Brain microvascular endothelial cell (primary cell): Measurements from ENCODE around the gene CRAMP1.

Experiments used
- DNase-seq: peaks from one replicate; pipeline ENCODE4 v3.0.0-alpha.2; 2020
- H3K27ac ChIP-seq: fragments of 250-450 bp; sonication (Bioruptor Pico); 2 replicates; pipeline ENCODE4 v1.5.1; 2020; ENCODE audit warnings: mild to moderate bottlenecking, moderate library complexity
- H3K27me3 ChIP-seq: fragments of 250-450 bp; sonication (Bioruptor Pico); replicated peaks from 2 replicates; pipeline ENCODE4 v1.5.1; 2020; ENCODE audit warnings: mild to moderate bottlenecking
- H3K36me3 ChIP-seq: fragments of 250-450 bp; sonication (Bioruptor Pico); replicated peaks from 2 replicates; pipeline ENCODE4 v1.5.1; 2020; ENCODE audit warnings: mild to moderate bottlenecking
- H3K4me3 ChIP-seq: 2 replicates; pipeline ENCODE4 v1.5.1; 2011; ENCODE audit warnings: low read depth, mild to moderate bottlenecking, control low read depth, low read length, moderate library complexity
- CTCF ChIP-seq: IDR thresholded peaks from 2 replicates; pipeline ENCODE4 v1.5.1; 2011; ENCODE audit warnings: low read depth, mild to moderate bottlenecking, moderate library complexity, low read length, control low read depth, inconsistent platforms; ENCODE audit errors: missing control alignments
- in situ Hi-C: cut with HindIII; loops from 2 replicates; pipeline ENCODE4 v1.10.0; 2017; ENCODE audit warnings: low sequenced_read_pairs, low pct_ligation_motif_present

Gene CRAMP1

DNA sequence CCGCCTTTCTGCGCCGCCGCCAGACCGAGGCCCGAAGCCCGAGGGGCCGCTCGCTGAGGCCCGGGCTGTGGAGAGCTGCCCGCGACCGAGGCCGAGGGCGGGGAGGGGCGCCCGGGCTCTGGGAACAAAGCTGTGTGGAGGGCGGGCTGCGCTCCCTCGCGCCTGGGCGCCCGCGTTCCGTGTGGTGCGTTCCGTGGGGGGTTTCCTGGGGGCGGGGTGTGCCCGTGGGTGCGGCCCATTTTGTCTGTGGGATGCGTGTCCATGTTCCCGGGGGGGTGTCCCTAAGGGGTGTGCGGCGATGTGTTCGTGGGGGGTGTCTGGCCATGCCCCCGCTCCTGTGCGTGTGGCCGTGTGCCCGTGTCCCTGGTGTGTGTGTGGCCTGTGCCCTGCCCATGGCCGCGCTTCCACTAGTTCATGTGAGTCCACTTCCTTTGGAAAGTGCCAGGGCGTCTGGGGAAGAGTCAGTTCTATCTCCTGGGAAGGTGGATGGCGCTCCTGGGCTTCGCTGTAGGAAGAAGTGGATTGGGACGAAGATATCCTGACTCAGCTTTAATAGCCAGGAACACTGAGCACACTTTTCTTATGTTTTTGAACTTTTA, 66.4 kb downstream of the CRAMP1 start:
- peak; percentile 24 for TF ChIP-seq CTCF
- DNase-seq: peak; percentile 16
- in situ Hi-C loops: no loop called here

GRCh38 chr16:1680361-1680760, 68.2 kb downstream of the CRAMP1 start:
- no peaks in the 10 kb centered on the region for H3K27me3 ChIP-seq
- peaks cover 20% of the 10 kb centered on the region for H3K36me3 ChIP-seq
- no peak for TF ChIP-seq CTCF
- no peak overlapping the region for H3K4me3 ChIP-seq
- in situ Hi-C loops: no loop called here
- DNase-seq: no peak
- no peak overlapping the region for H3K27ac ChIP-seq

More for the DNA sequence above, 66.4 kb downstream of the CRAMP1 start:
- peaks cover 21% of the 10 kb centered on the region for H3K36me3 ChIP-seq
- no peaks in the 10 kb centered on the region for H3K27me3 ChIP-seq
- H3K27ac ChIP-seq: peak overlapping the region; percentile 86
- peak overlapping the region; percentile 88 for H3K4me3 ChIP-seq

DNA sequence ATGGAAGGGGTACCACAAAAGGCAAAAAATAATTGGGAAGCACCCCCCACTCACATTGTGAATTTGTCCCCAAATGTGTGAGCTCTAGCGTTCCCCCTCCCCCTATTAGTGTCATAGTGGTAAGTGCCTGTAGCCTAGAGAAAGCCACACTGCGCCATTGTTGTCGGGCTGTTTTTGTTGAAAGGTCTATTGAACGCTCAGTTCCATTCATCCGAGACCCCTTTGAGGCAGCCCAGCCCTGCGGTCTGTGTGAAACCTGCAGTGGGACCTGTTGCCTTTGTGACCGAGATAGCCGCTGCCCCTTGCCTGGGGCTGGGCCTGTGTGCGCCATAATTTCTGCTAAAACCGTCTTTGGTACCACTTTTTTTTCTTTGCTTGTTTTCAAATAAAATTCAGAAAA, 68.9 kb downstream of the CRAMP1 start:
- Histone ChIP-seq H3K27me3 (no peaks in the 10 kb centered on the region), H3K27ac (no peak overlapping the region), H3K4me3 (no peak overlapping the region), H3K36me3 (peaks cover 15% of the 10 kb centered on the region)
- TF ChIP-seq CTCF: no peak
- in situ Hi-C loops: no loop called here
- no peak for DNase-seq

GRCh38 chr16:1687427-1688316, 75.5 kb downstream of the CRAMP1 start:
- Histone ChIP-seq H3K27ac (no peak overlapping the region), H3K36me3 (peaks cover 35% of the 10 kb centered on the region), H3K4me3 (no peak overlapping the region), H3K27me3 (no peaks in the 10 kb centered on the region)
- TF ChIP-seq CTCF: no peak
- in situ Hi-C loops: no loop called here
- DNase-seq: no peak

- Histone ChIP-seq H3K36me3 (peaks cover 42% of the 10 kb centered on the region), H3K4me3 (no peak overlapping the region), H3K27ac (peak overlapping the region; percentile 89), H3K27me3 (no peaks in the 10 kb centered on the region)
- peak; percentile 91 for DNase-seq
- no peak for TF ChIP-seq CTCF
- in situ Hi-C loops: no loop called here
Observed at GRCh38 chr16:1688807-1689560, 76.8 kb downstream of the CRAMP1 start.
